ELF-1 (cell line): ENCODE data around the gene FBXO47.

ENCODE experiments used
- DNase-seq: peaks from one replicate; pipeline ENCODE4 v3.0.0-alpha.2; 2016; ENCODE audit warnings: low read depth, low spot score

FBXO47 gene

GRCh38 chr17:38905375-38905774, 61.8 kb downstream of the FBXO47 start:
- DNase-seq = no peak

- DNase-seq = no peak
These were observed 62.3 kb downstream of the FBXO47 start for GRCh38 chr17:38904892-38905291.

GRCh38 chr17:38903404-38903803, 63.8 kb downstream of the FBXO47 start:
- DNase-seq = no peak

- peak; percentile 82 for DNase-seq
These were observed 66.1 kb downstream of the FBXO47 start for GRCh38 chr17:38900978-38901656.

- no peak for DNase-seq
These were observed 67.8 kb downstream of the FBXO47 start for GRCh38 chr17:38899421-38899820.

- no peak for DNase-seq
These were observed 68.3 kb downstream of the FBXO47 start for GRCh38 chr17:38898812-38899348.

GRCh38 chr17:38898291-38898679, 68.9 kb downstream of the FBXO47 start:
- DNase-seq = no peak

- no peak for DNase-seq
These were observed 69.4 kb downstream of the FBXO47 start for GRCh38 chr17:38897671-38898290.

GRCh38 chr17:38897176-38897575, 70.0 kb downstream of the FBXO47 start:
- DNase-seq = no peak

GRCh38 chr17:38896346-38896954, 70.8 kb downstream of the FBXO47 start:
- DNase-seq = peak; percentile 86

GRCh38 chr17:38894276-38894675, 72.9 kb downstream of the FBXO47 start:
- no peak for DNase-seq

GRCh38 chr17:38893607-38894006, 73.6 kb downstream of the FBXO47 start:
- DNase-seq = no peak

GRCh38 chr17:38893113-38893512, 74.1 kb downstream of the FBXO47 start:
- no peak for DNase-seq

- no peak for DNase-seq
These were observed 74.6 kb downstream of the FBXO47 start for GRCh38 chr17:38892620-38893019.

- DNase-seq = no peak
These were observed 75.1 kb downstream of the FBXO47 start for GRCh38 chr17:38892083-38892482.

GRCh38 chr17:38891441-38891840, 75.8 kb downstream of the FBXO47 start:
- DNase-seq = no peak

GRCh38 chr17:38890410-38890746, 76.8 kb downstream of the FBXO47 start:
- no peak for DNase-seq

- no peak for DNase-seq
These were observed 77.3 kb downstream of the FBXO47 start for GRCh38 chr17:38889745-38890409.

GRCh38 chr17:38888842-38889241, 78.4 kb downstream of the FBXO47 start:
- no peak for DNase-seq

GRCh38 chr17:38886643-38887010, 80.6 kb downstream of the FBXO47 start:
- DNase-seq = no peak
